ENCODE data around the gene ENPP7.
A peak's percentile ranks its signal among the peaks of the same experiment; 100 is the strongest.

ENPP7 gene

GRCh38 chr17:79783891-79784290, 53.1 kb downstream of the ENPP7 start:
- H3K4me1 ChIP-seq (ENCODE audit: control insufficient read depth, insufficient read depth, low read length) = peaks cover 10% of the 10 kb centered on the region
- H3K27ac ChIP-seq (ENCODE audit: low read depth, low read length) = no peak overlapping the region
- no peaks in the 10 kb centered on the region for H3K9me3 ChIP-seq (ENCODE audit: control insufficient read depth, insufficient read depth, low read length)
- peaks cover 69% of the 10 kb centered on the region for H3K36me3 ChIP-seq (ENCODE audit: control insufficient read depth, insufficient read depth, low read length)
- peaks cover 22% of the 10 kb centered on the region for H3K27me3 ChIP-seq (ENCODE audit: control insufficient read depth, insufficient read depth, low read length)
- H3K9ac ChIP-seq (ENCODE audit: low read depth, low read length) = no peak overlapping the region
- H3K4me3 ChIP-seq (ENCODE audit: low read depth, low read length) = no peak overlapping the region

- H3K27me3 ChIP-seq (ENCODE audit: control insufficient read depth, insufficient read depth, low read length) = peaks cover 28% of the 10 kb centered on the region
Observed at GRCh38 chr17:79784353-79785016, 53.7 kb downstream of the ENPP7 start.

GRCh38 chr17:79785017-79785899, 54.5 kb downstream of the ENPP7 start:
- Histone ChIP-seq H3K4me1 (ENCODE audit: control insufficient read depth, insufficient read depth, low read length) (peaks cover 10% of the 10 kb centered on the region; the same call in 1 of the 2 replicates), H3K9ac (ENCODE audit: low read depth, low read length) (no peak overlapping the region), H3K36me3 (ENCODE audit: control insufficient read depth, insufficient read depth, low read length) (peaks cover 58% of the 10 kb centered on the region), H3K27me3 (ENCODE audit: control insufficient read depth, insufficient read depth, low read length) (peaks cover 35% of the 10 kb centered on the region), H3K9me3 (ENCODE audit: control insufficient read depth, insufficient read depth, low read length) (no peaks in the 10 kb centered on the region), H3K4me3 (ENCODE audit: low read depth, low read length) (no peak overlapping the region), H3K27ac (ENCODE audit: low read depth, low read length) (no peak overlapping the region)

More at GRCh38 chr17:79784353-79785016, 53.7 kb downstream of the ENPP7 start:
- Histone ChIP-seq H3K4me3 (ENCODE audit: low read depth, low read length) (no peak overlapping the region), H3K9ac (ENCODE audit: low read depth, low read length) (no peak overlapping the region), H3K36me3 (ENCODE audit: control insufficient read depth, insufficient read depth, low read length) (peaks cover 66% of the 10 kb centered on the region), H3K4me1 (ENCODE audit: control insufficient read depth, insufficient read depth, low read length) (peaks cover 12% of the 10 kb centered on the region), H3K9me3 (ENCODE audit: control insufficient read depth, insufficient read depth, low read length) (no peaks in the 10 kb centered on the region), H3K27ac (ENCODE audit: low read depth, low read length) (no peak overlapping the region)

DNA sequence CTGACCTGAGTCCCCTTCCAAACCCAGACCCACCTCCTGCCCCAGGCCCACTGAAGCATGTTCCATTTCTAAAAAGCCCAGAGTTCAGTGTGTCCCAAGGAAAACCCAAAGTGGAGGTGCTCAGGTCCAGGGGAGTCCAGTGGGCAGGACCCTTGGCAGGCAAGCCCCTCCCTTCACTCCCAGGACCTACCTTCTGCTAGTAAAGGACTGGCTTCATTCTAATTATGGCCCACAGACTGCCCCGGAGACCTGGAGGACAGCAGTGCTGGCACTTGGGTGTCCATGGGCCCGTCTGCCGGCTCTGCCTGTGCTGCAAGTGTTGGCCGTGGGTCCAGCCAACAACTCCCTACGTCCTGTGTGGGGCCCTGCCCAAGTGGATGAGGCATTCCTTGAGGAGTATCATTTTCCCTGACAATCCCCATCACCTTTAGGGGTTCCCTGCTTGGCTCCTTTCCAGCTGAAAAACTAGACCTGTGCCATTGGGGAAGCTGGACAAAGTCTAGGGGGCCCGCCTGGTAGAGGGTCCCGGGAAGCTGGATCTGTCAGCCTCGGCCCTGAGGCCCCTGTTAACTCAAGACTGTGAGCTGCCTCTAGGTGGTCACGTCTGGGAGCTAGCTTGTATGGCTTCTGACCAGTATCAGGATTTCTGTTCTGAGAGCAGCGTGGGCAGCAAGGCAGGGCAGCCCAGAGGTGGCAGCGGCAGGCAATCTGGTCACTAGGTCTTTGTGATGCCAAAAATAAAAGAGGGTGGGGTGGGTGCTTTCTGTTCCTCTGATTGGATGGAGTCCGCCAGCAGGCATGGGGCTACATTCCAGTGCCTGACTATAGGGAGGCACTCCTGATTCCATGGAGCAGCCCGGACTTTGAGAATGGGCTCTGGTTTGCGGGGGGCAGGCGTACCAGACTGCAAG, 55.4 kb downstream of the ENPP7 start:
- H3K27me3 ChIP-seq (ENCODE audit: control insufficient read depth, insufficient read depth, low read length) = peaks cover 44% of the 10 kb centered on the region
- no peaks in the 10 kb centered on the region for H3K9me3 ChIP-seq (ENCODE audit: control insufficient read depth, insufficient read depth, low read length)
- H3K27ac ChIP-seq (ENCODE audit: low read depth, low read length) = no peak overlapping the region
- H3K4me1 ChIP-seq (ENCODE audit: control insufficient read depth, insufficient read depth, low read length) = peaks cover 10% of the 10 kb centered on the region; the same call in 1 of the 2 replicates
- H3K4me3 ChIP-seq (ENCODE audit: low read depth, low read length) = no peak overlapping the region
- H3K36me3 ChIP-seq (ENCODE audit: control insufficient read depth, insufficient read depth, low read length) = peaks cover 49% of the 10 kb centered on the region
- H3K9ac ChIP-seq (ENCODE audit: low read depth, low read length) = no peak overlapping the region

- Histone ChIP-seq H3K4me1 (ENCODE audit: control insufficient read depth, insufficient read depth, low read length) (peaks cover 10% of the 10 kb centered on the region; the same call in 1 of the 2 replicates), H3K4me3 (ENCODE audit: low read depth, low read length) (no peak overlapping the region), H3K27me3 (ENCODE audit: control insufficient read depth, insufficient read depth, low read length) (peaks cover 54% of the 10 kb centered on the region), H3K27ac (ENCODE audit: low read depth, low read length) (no peak overlapping the region), H3K9ac (ENCODE audit: low read depth, low read length) (no peak overlapping the region), H3K36me3 (ENCODE audit: control insufficient read depth, insufficient read depth, low read length) (peaks cover 40% of the 10 kb centered on the region), H3K9me3 (ENCODE audit: control insufficient read depth, insufficient read depth, low read length) (no peaks in the 10 kb centered on the region)
Observed at GRCh38 chr17:79786930-79787643, 56.3 kb downstream of the ENPP7 start.

- Histone ChIP-seq H3K9me3 (ENCODE audit: control insufficient read depth, insufficient read depth, low read length) (no peaks in the 10 kb centered on the region), H3K36me3 (ENCODE audit: control insufficient read depth, insufficient read depth, low read length) (peaks cover 26% of the 10 kb centered on the region), H3K27ac (ENCODE audit: low read depth, low read length) (no peak overlapping the region), H3K4me3 (ENCODE audit: low read depth, low read length) (no peak overlapping the region), H3K27me3 (ENCODE audit: control insufficient read depth, insufficient read depth, low read length) (peaks cover 67% of the 10 kb centered on the region), H3K4me1 (ENCODE audit: control insufficient read depth, insufficient read depth, low read length) (peaks cover 12% of the 10 kb centered on the region), H3K9ac (ENCODE audit: low read depth, low read length) (no peak overlapping the region)
Observed at GRCh38 chr17:79788455-79788854, 57.7 kb downstream of the ENPP7 start.

GRCh38 chr17:79788989-79789942, 58.5 kb downstream of the ENPP7 start:
- no peaks in the 10 kb centered on the region for H3K9me3 ChIP-seq (ENCODE audit: control insufficient read depth, insufficient read depth, low read length)
- peaks cover 75% of the 10 kb centered on the region for H3K27me3 ChIP-seq (ENCODE audit: control insufficient read depth, insufficient read depth, low read length)
- peak overlapping the region; percentile 59; the same call in 1 of the 2 replicates for H3K4me3 ChIP-seq (ENCODE audit: low read depth, low read length)
- peaks cover 18% of the 10 kb centered on the region for H3K36me3 ChIP-seq (ENCODE audit: control insufficient read depth, insufficient read depth, low read length)
- no peak overlapping the region for H3K27ac ChIP-seq (ENCODE audit: low read depth, low read length)
- peaks cover 15% of the 10 kb centered on the region for H3K4me1 ChIP-seq (ENCODE audit: control insufficient read depth, insufficient read depth, low read length)
- no peak overlapping the region for H3K9ac ChIP-seq (ENCODE audit: low read depth, low read length)

DNA sequence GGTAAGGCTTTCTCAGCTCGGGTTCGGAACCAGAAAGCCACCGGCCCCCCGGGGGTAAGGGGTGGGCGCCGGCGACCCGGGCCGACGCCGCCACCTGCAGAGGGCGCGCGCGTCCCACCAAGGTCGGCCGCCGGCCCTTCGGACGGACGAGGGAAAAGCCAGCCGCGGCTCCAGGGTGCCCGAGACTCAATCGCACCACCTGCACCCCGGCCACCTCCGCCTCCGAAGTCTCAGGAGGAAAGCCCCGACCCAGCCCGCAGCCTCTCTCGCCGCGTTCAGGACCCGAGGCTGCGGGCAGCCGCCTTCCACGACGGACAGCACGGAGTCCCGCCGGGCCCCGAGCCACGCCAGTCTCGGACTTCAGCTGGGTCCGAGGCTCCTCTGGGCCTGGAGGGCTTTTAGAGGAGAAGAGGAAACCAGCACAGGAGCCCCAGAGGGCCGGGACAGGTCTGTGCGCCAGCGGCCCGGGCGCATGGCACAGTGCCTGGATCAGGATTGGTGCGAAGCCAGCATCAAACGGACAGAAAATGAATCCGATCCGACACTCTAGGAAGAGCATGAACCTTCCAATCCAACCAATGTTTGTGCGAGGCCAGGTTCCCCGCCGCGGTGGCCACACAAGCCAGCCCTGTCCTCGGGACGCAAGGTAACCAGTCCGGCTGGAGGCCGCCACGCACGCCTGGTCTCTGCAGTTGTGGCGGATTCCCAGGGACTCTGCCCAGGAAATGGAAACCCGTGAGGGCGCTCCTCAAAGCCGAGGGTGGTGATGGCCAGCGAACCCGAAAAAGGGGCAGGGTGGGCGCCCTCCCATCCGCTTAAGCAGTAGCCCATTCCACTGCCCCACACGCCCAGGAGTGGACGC, 59.4 kb downstream of the ENPP7 start:
- Histone ChIP-seq H3K4me1 (ENCODE audit: control insufficient read depth, insufficient read depth, low read length) (peaks cover 24% of the 10 kb centered on the region), H3K9ac (ENCODE audit: low read depth, low read length) (no peak overlapping the region), H3K27ac (ENCODE audit: low read depth, low read length) (no peak overlapping the region), H3K36me3 (ENCODE audit: control insufficient read depth, insufficient read depth, low read length) (peaks cover 9% of the 10 kb centered on the region), H3K9me3 (ENCODE audit: control insufficient read depth, insufficient read depth, low read length) (no peaks in the 10 kb centered on the region), H3K27me3 (ENCODE audit: control insufficient read depth, insufficient read depth, low read length) (peaks cover 84% of the 10 kb centered on the region), H3K4me3 (ENCODE audit: low read depth, low read length) (peak overlapping the region; percentile 59; the same call in 1 of the 2 replicates)
